Motor neuron (in vitro differentiated cells): ENCODE data around the gene CYP27C1. TPM values are rescaled to one million over a fixed set of nuclear protein-coding genes. Genes with fewer than 3 reads are reported as not detected.
"Not testable (repeated sequence)": the region's sequence is repeated elsewhere in the genome, so short reads cannot be mapped to it uniquely, and the experiment has no call there.

Experiments used
- ATAC-seq, 8 experiments: fragments of 200-7000 bp; cut with Tn5 transposase; replicated peaks in 6 of 8; 2 replicates each; pipeline ENCODE4 v1.8.0; 2021; ENCODE audit warnings: mild to moderate bottlenecking in 8 of 8, moderate library complexity in 8 of 8
- H3K27ac ChIP-seq, 2 donors: fragments of 250-450 bp; sonication (Bioruptor Pico); 2 replicates each; pipeline ENCODE4 v1.9.0; 2021; ENCODE audit warnings: antibody characterized with exemption in 2 of 2, mild to moderate bottlenecking in 2 of 2, moderate library complexity in 1 of 2
- H3K4me1 ChIP-seq, 2 donors: fragments of 250-450 bp; sonication (Bioruptor Pico); replicated peaks in 1 of 2; 2 replicates each; pipeline ENCODE4 v1.6.1; 2021; ENCODE audit warnings: antibody characterized with exemption in 2 of 2, mild to moderate bottlenecking in 2 of 2, moderate library complexity in 1 of 2
- H3K4me3 ChIP-seq, 5 donors: fragments of 250-450 bp; sonication (Bioruptor Pico); 2 replicates each; pipeline ENCODE4 v1.9.0; 2021; ENCODE audit warnings: antibody characterized with exemption in 5 of 5, mild to moderate bottlenecking in 5 of 5, moderate library complexity in 4 of 5
- WGBS, 10 experiments: fragments of 450-650 bp; shearing (Covaris generic); methylation state at CpG; one replicate each; pipeline ENCODE4 v1.0.0; 2022; 5-methylcytosine and 5-hydroxymethylcytosine counted together
- in situ Hi-C, 9 experiments: fragments of 400-800 bp; cut with MboI; loops; one replicate each; pipeline ENCODE4 v1.15.0; 2021; ENCODE audit warnings: low sequenced_read_pairs in 9 of 9, low pct_unique_long_range_greater_than_20kb in 2 of 9; ENCODE audit not compliant: unreplicated experiment in 9 of 9
- total RNA-seq, 8 experiments: library from RNA; unstranded; fragments of 300-600 nt; gene quantifications; 2 replicates each; pipeline versions ENCODE4 v1.2.3 to v1.2.4, GENCODE V29; 2022

Gene CYP27C1
- total RNA-seq, 8 experiments from 2014 or later = 0.18 to 4.6 (median 2.0) TPM

- peak in 7 of 8 experiments; percentile 5 to 20 (median 15) for ATAC-seq
- in situ Hi-C loops = no loop called here
- Histone ChIP-seq H3K4me1 (peaks cover 6 to 12% of the 10 kb centered on the region in 2 donors), H3K27ac (no peak overlapping the region), H3K4me3 (peak overlapping the region; percentile 52 to 94 (median 77))
- 1 to 40% (median 12%) methylated on average over 1 to 14 of the region's 35 CpGs; no CpG with 5 or more reads in 7 of the 10 experiments for WGBS, 10 experiments
These were observed 1.3 kb downstream of the CYP27C1 start for GRCh38 chr2:127218812-127219170.

GRCh38 chr2:127217470-127218325 lies 2.4 kb downstream of the CYP27C1 start:
- WGBS, 10 experiments = 7 to 93% (median 70%) methylated on average over 1 to 8 of the region's 14 CpGs
- no peak overlapping the region for H3K4me3 ChIP-seq
- in situ Hi-C loops = no loop called here

GRCh38 chr2:127216593-127216992 lies 3.5 kb downstream of the CYP27C1 start:
- H3K27ac ChIP-seq = no peak overlapping the region
- H3K4me3 ChIP-seq = no peak overlapping the region
- 11 to 100% (median 50%) methylated on average over 1 of the region's 1 CpG; no CpG with 5 or more reads in 3 of the 10 experiments for WGBS, 10 experiments
- in situ Hi-C loops = no loop called here
- ATAC-seq = peak in 2 of 8 experiments; percentile 16 to 44
- peaks cover 0 to 5% of the 10 kb centered on the region in 2 donors for H3K4me1 ChIP-seq

More at GRCh38 chr2:127217470-127218325, 2.4 kb downstream of the CYP27C1 start:
- Histone ChIP-seq H3K27ac (no peak overlapping the region), H3K4me1 (peaks cover 0 to 5% of the 10 kb centered on the region in 2 donors)
- peak in 3 of 8 experiments; percentile 79 to 90 (median 82) for ATAC-seq

DNA sequence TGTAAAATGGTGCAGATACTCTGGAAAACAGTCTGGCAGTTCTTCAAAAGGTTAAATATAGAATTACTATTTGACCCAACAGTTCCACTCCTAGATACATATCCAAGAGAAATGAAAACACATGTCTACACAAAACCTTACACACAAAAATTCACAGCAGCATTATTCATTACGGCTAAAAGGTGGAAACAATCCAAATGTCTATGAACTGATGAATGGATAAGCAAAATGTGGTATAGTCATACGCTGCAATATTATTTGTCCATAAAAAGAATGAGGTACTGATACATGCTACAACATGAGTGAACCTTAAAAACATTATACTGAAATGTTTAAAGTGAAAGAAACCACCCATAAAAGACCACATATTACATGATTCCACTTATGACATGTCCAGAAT lies 4.0 kb downstream of the CYP27C1 start:
- in situ Hi-C loops = no loop called here
- Histone ChIP-seq H3K4me1 (peaks cover 0 to 5% of the 10 kb centered on the region in 2 donors), H3K4me3 (no peak overlapping the region), H3K27ac (no peak overlapping the region)
- no peak for ATAC-seq
- WGBS, 10 experiments = 0 to 100% (median 82%) methylated on average over 1 to 2 of the region's 2 CpGs; no CpG with 5 or more reads in 1 of the 10 experiments

- 0 to 100% (median 94%) methylated on average over 1 to 2 of the region's 2 CpGs; no CpG with 5 or more reads in 3 of the 10 experiments for WGBS, 10 experiments
- H3K4me3 ChIP-seq, H3K4me1 ChIP-seq, in situ Hi-C loops, ATAC-seq, H3K27ac ChIP-seq: not testable (repeated sequence)
These were observed 5.9 kb downstream of the CYP27C1 start for GRCh38 chr2:127214201-127214600.

DNA sequence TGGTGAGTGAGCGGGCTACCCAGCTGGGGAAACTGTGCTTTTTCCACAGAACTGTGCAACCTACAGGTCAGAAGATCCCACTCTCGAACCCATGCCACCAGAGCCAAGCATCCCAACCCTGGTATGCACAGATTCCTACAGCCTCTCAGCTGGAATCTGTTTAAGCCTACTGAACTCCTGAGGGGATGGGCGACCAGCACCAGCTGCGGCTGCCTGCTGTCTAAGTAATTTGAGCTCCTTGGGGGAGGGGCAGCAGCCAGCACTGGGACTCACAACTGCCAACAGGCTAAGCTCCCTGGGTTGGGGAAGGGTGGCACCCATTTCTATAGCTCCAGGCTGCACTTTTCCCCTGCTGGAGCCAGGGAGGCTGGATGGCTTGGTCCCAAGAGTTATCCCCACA lies 11.8 kb downstream of the CYP27C1 start:
- H3K4me3 ChIP-seq = no peak overlapping the region
- in situ Hi-C loops = no loop called here
- no peak overlapping the region for H3K27ac ChIP-seq
- no peaks in the 10 kb centered on the region for H3K4me1 ChIP-seq
- peak in 4 of 8 experiments; percentile 45 to 97 (median 72) for ATAC-seq
- WGBS, 10 experiments = 100% methylated on average over 1 of the region's 4 CpGs; no CpG with 5 or more reads in 9 of the 10 experiments

DNA sequence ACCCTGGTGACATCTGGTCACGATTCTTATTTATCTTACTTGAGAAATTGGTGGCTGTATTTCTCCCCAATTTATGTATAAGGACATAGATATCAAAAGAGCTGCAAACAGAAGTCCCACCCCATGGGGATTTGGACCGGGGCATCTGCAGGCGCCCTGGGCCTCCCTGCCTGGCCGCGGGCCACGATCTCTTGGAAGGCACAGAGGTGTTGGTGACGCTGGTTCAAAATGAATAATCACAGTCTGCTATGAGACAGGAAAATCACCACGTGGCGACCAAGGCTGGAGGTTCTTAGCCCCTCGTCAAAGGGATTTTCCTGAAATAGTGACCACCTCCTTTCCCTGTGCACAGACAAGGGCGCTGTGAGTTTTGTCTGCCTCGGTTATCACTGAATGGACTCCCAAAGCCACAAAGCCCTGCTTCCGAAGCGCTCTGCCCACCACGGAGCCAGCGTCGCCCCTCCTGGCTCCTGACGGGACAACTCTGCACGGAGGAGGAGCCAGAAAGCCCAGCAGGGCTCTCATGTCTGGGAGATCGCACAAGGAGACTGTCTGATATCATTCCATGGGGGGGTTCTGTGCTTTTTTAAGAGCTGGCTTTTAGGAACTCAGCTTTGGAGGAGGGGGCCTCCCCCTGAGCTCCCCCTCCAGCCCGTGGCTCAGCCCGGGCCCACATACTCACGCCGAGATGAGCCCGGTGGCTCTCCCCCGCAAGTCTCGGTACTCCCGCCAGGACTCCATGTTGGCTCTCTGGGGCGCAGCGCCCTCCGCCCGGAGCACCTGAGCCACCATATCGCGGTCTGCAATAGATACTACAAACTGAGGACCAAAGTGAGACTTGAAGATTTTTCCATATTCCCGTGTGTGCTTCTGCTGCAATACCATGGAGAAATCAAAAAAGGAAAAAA lies 14.6 kb downstream of the CYP27C1 start:
- H3K4me3 ChIP-seq = no peak overlapping the region
- no peaks in the 10 kb centered on the region for H3K4me1 ChIP-seq
- no peak for ATAC-seq
- WGBS, 10 experiments = 28 to 100% (median 90%) methylated on average over 1 to 16 of the region's 35 CpGs
- in situ Hi-C loops = no loop called here
- no peak overlapping the region for H3K27ac ChIP-seq

DNA sequence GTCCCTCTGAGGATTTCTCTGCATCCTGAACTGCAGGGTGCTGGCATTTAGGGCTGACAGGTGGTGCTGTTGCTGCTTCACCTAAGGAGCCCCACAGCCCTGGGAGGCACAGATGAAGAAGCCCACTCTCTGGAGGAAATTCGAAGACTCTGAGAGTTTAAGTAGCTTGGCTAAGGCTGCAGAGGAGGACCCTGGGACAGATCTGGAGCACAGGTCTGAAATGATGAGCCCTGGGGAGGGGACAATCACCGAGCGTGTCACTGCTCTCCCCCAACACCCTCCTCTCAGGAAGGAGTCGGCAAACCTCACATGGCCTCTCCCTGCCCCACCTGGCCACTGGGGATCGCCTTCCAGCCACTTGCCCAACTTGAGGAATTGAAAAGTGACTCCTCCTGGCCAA lies 18.6 kb downstream of the CYP27C1 start:
- 33 to 89% (median 80%) methylated on average over 1 to 3 of the region's 5 CpGs; no CpG with 5 or more reads in 3 of the 10 experiments for WGBS, 10 experiments
- Histone ChIP-seq H3K4me1 (no peaks in the 10 kb centered on the region), H3K27ac (no peak overlapping the region), H3K4me3 (no peak overlapping the region)
- no peak for ATAC-seq
- in situ Hi-C loops = no loop called here

GRCh38 chr2:127200962-127201361 lies 19.1 kb downstream of the CYP27C1 start:
- H3K4me3 ChIP-seq = no peak overlapping the region
- no peaks in the 10 kb centered on the region for H3K4me1 ChIP-seq
- in situ Hi-C loops = no loop called here
- 75 to 100% (median 86%) methylated on average over 1 to 6 of the region's 7 CpGs; no CpG with 5 or more reads in 3 of the 10 experiments for WGBS, 10 experiments
- no peak for ATAC-seq
- no peak overlapping the region for H3K27ac ChIP-seq

DNA sequence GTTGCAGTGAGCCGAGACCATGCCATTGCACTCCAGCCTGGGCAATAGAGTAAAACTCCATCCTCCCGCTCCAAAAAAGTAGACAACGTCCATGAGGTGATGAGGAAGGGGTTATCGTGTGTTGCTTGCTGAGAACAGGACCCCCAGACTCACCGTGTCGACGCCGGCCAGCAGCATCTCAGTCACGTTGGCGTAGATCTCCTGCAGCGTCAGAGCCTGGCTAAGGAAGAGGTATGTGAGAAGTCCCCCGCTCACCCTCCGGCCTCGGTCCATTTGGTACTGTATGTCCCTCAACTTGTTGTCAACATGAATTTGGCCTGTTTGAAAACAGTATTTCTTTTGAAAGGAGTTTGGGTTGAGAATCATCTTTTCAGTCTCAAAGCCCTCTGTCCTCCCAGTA lies 20.9 kb downstream of the CYP27C1 start:
- H3K4me3 ChIP-seq = no peak overlapping the region
- in situ Hi-C loops = loop anchor here in 1 of 9 experiments (25.0 kb wide), 1 partner anchor 263 kb away; no protein-coding TSS in a partner anchor
- 85 to 100% (median 88%) methylated on average over 1 to 11 of the region's 14 CpGs; no CpG with 5 or more reads in 5 of the 10 experiments for WGBS, 10 experiments
- no peak for ATAC-seq
- no peak overlapping the region for H3K27ac ChIP-seq
- no peaks in the 10 kb centered on the region for H3K4me1 ChIP-seq

DNA sequence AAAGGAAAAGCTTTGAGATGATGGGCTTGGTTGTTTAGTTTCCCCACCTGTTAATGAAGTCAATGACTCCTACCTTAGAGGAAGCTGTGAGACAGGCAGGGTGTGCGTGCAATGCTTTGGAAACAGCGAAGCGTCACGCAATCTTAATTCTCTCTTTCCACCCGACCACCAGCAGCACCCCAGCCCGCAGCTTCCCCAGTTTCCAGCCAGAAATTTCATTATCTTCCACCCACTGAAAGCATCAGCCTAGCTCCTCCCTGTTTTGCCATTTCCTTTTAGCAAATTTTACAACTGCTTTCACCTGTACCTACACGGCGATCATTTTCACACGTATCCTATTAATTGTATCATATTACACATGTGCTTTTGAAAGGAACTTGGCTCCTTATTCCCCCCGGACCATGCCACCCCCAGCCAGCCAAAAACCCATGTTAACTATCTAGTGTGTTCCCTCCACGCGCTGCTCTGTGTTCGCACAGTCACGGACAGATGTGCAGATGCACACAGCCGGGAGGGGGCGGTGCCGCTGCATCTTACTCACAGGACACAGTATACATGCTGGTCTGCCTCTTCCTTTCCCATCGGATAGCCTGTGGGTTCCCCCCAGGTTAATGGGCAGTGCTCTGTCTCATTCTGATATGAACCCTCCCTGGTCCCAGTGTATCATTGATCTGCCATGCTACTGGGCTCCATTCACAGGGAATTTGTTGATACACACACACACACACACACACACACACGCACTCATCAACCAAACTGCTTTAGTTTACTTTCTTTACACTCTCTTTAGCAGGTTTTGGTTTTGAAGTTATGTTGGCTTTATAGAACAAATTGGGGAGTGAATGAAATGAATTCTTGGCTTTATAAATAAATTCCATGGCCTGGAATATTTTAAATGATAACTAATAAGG lies 22.4 kb downstream of the CYP27C1 start:
- no peaks in the 10 kb centered on the region for H3K4me1 ChIP-seq
- WGBS, 10 experiments = 13 to 77% (median 65%) methylated on average over 2 to 12 of the region's 19 CpGs
- peak; percentile 87 to 100 (median 95) for ATAC-seq
- in situ Hi-C loops = loop anchor here in 1 of 9 experiments (25.0 kb wide), 1 partner anchor 265 kb away; no protein-coding TSS in a partner anchor
- H3K27ac ChIP-seq = no peak overlapping the region
- H3K4me3 ChIP-seq = no peak overlapping the region

GRCh38 chr2:127196998-127197397 lies 23.1 kb downstream of the CYP27C1 start:
- H3K4me3 ChIP-seq = no peak overlapping the region
- 53 to 100% (median 78%) methylated on average over 2 to 4 of the region's 4 CpGs for WGBS, 10 experiments
- ATAC-seq = no peak
- no peak overlapping the region for H3K27ac ChIP-seq
- in situ Hi-C loops = loop anchor here in 1 of 9 experiments (25.0 kb wide), 1 partner anchor 265 kb away; no protein-coding TSS in a partner anchor
- no peaks in the 10 kb centered on the region for H3K4me1 ChIP-seq
